GM12875 (cell line): ENCODE measurements around the gene ERCC4.

Source experiments
- H3K4me3 ChIP-seq: one replicate; pipeline ENCODE4 v1.5.1; 2011; ENCODE audit warnings: low read depth, low read length, control low read depth
- TF ChIP-seq, protein P1 (sequence below): IDR thresholded peaks from 2 replicates; pipeline ENCODE4 v1.5.1; 2011; ENCODE audit warnings: low read depth, mild to moderate bottlenecking, control low read depth, inconsistent platforms, low read length, moderate library complexity, borderline replicate concordance; ENCODE audit not compliant: insufficient read depth

ERCC4 gene

DNA sequence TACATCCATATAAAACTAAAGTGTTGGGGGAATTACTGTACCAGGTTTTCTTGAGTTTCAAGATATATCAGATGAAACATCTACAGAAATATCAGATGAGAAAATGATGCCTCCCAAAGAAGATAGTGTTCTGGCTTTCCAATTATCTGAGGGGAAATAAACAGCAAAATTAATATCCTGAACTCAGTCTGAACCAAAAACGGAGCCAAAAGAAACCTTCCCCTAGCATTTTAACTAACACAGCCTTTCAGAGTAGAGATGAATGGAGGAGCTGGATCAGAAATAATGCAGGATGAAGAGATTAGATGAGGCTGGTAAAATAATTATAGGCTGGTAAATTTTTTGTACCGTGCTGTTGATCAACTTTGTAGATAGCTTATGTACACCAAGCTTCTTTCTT, 16.2 kb downstream of the ERCC4 start:
- TF ChIP-seq, protein P1, sequence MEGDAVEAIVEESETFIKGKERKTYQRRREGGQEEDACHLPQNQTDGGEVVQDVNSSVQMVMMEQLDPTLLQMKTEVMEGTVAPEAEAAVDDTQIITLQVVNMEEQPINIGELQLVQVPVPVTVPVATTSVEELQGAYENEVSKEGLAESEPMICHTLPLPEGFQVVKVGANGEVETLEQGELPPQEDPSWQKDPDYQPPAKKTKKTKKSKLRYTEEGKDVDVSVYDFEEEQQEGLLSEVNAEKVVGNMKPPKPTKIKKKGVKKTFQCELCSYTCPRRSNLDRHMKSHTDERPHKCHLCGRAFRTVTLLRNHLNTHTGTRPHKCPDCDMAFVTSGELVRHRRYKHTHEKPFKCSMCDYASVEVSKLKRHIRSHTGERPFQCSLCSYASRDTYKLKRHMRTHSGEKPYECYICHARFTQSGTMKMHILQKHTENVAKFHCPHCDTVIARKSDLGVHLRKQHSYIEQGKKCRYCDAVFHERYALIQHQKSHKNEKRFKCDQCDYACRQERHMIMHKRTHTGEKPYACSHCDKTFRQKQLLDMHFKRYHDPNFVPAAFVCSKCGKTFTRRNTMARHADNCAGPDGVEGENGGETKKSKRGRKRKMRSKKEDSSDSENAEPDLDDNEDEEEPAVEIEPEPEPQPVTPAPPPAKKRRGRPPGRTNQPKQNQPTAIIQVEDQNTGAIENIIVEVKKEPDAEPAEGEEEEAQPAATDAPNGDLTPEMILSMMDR, result no peak
- no peak overlapping the region for H3K4me3 ChIP-seq

DNA sequence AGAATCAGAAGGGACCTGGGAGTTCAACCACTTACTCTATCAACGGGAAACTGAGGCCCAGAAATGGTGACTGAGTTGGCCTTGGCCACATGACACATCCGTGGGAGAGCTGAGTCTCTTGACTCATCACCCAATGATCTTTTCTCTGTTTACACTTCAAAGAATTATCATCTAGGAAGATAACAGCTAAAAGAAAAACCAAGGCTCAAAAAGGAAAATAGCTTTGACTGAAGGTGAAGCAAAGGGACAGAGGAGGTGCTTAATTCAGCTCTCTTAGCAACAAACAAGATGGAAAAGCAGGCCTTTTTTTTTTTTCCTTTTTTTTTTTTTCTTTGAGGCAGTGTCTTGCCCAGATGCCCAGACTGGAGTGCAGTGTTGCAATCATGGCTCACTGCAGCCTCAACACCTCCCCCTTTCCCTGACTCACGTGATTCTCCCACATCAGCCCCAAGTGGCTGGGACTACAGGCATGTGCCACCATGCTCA, 16.7 kb downstream of the ERCC4 start:
- H3K4me3 ChIP-seq, result no peak overlapping the region
- TF ChIP-seq, protein P1, result no peak

DNA sequence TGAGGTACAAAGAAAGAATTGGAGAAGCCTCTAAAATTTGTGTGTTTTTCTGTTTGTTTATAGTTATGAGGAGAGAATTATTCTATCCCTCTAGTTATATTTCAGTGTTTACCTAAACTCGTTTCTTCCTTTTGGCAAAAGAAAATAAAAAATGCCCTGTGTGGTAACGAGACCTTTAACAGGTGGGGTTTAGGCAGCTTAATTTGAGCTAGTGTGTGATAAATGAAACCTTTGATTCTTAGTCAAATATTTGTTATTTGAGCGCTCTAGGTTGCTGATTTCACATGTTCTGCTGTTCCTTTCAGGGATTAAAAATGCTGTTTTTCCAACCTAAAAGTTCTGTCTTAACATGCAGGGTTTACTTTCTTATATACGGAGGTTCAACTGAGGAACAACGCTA, 17.5 kb downstream of the ERCC4 start:
- H3K4me3 ChIP-seq, result no peak overlapping the region
- TF ChIP-seq, protein P1, result no peak

DNA sequence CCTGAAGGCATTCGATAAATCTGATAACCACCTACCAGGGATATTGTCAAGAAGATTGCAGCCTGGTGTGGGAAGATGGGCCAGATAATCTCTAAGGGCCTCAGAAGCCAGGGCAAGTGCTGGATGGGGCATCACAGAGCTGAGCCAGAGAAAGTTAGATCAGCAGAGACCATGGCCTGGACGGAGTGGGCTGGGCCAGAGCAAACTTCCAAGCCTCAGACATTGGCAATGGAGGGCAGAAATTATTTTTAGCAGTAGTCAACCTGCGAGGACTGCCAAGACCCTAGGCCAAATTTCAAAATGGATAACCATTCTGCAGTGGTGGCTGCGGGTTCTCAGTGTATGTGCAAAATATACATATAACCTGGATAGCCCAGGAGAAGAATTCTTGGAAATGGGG, 18.5 kb downstream of the ERCC4 start:
- TF ChIP-seq, protein P1, result no peak
- H3K4me3 ChIP-seq, result no peak overlapping the region

DNA sequence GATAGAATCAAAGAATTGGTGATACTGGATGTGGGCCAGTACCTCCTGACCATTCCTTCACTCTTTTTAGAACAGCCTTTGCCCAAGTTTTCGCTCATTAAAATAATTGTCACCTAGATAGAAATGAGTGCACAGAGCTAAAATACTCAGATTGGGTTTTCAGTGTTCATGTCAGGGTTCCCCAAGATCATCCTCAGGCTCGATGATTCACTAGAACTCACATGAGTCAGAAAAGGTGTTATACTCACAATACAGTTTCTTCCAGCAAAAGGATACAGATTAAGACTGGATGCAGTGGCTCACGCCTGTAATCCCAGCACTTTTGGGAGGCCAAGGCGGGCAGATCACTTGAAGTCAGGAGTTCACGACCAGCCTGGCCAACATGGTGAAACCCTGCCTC, 19.9 kb downstream of the ERCC4 start:
- H3K4me3 ChIP-seq, result no peak overlapping the region
- TF ChIP-seq, protein P1, result no peak

DNA sequence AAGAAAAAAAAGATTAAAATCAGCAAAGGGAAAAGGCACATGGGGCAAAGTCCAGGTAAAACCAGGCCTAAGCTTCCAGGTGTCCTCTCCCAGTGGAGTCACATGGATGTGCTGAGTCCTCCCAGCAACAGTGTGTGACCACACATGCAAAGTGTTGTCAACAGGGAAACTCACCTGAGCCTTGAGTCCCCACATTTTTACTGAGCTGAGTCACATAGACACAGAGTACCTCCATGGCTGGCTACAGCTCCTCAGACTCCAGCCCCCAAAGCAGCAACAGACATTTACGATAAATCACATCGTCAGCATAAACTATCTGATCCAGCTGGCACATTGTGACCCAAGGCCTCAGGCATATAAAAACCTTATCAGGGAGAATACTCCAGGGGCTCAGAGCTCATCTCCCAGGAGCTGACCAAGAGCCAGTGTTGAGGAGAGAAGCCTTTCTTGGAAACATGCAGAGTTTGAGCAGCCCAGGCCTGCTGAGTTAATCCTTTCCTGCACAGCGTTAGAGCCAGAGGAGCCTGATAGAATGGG, 20.5 kb downstream of the ERCC4 start:
- TF ChIP-seq, protein P1, result no peak
- no peak overlapping the region for H3K4me3 ChIP-seq

DNA sequence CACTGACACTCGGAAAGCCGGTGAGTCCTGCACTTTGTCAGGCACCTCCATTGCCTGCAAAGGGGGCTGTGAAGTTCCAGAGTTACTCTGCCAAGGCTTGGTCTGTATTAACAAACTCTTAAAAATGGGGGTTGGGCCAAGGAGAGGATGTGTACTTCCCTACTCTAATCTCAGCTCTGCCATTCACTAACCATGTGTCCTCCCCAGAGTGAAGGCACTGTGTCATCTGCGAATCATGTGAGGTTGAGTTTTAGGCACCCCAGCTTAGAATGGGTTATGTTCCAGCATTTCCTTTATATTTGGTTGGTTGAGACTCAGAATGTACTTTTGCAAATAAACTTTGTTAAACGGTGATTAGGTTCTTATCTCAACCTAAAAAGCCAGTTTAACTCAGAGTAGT, 24.9 kb downstream of the ERCC4 start:
- no peak overlapping the region for H3K4me3 ChIP-seq
- TF ChIP-seq, protein P1, result no peak
